ENCODE results near the gene LIG4. TPM values are rescaled to one million over a fixed set of nuclear protein-coding genes. Genes with fewer than 3 reads are reported as not detected.

The LIG4 gene
- total and polyA plus RNA-seq, 9 of the 15 experiments (the other 6 are each of a cell fraction or from before 2014, with no cell fraction given) = 1.5 to 7.8 (median 5.1) TPM

GRCh38 chr13:108215436-108215835, at the start of gene LIG4 (continued):
- TF ChIP-seq POLR2AphosphoS2 (IDR thresholded peaks at IDR 0.05; ENCODE audit: low read length) (no peak), CCAR2 (IDR thresholded peaks at IDR 0.05; ENCODE audit: low read depth, low read length) (no peak), XRCC5 (IDR thresholded peaks at IDR 0.05; ENCODE audit: low read depth, low read length) (no peak), ASH1L (IDR thresholded peaks at IDR 0.05; ENCODE audit: borderline replicate concordance, low read depth, partially characterized antibody) (no peak), NELFE (IDR thresholded peaks at IDR 0.05; ENCODE audit: insufficient read depth, insufficient read length) (no peak), SMARCE1 (IDR thresholded peaks at IDR 0.05) (no peak), HMGN3 (IDR thresholded peaks at IDR 0.05; ENCODE audit: borderline replicate concordance, extremely low read depth, insufficient read length, low read depth, low read length) (peak; percentile 37), SMC3 (conservative IDR thresholded peaks at IDR 0.05; ENCODE audit: insufficient read depth, low read depth, low read length) (no peak), ZNF436 (CRISPR knock-in tag; IDR thresholded peaks at IDR 0.05) (no peak), USF2 (CRISPR knock-in tag; IDR thresholded peaks at IDR 0.05) (no peak), ZNF124 (CRISPR knock-in tag; IDR thresholded peaks at IDR 0.05) (no peak), E2F4 (CRISPR knock-in tag; IDR thresholded peaks at IDR 0.05; ENCODE audit: low read depth) (no peak), NCOA1 (IDR thresholded peaks at IDR 0.05; ENCODE audit: low read depth) (no peak), PRMT5 (CRISPR knock-in tag; IDR thresholded peaks at IDR 0.05) (no peak), THRB (CRISPR knock-in tag; conservative IDR thresholded peaks at IDR 0.05) (no peak), SMARCA5 (IDR thresholded peaks at IDR 0.05) (no peak), GATAD2A (IDR thresholded peaks at IDR 0.05) (no peak), EP400 (IDR thresholded peaks at IDR 0.05) (no peak), NR0B1 (IDR thresholded peaks at IDR 0.05; ENCODE audit: partially characterized antibody) (no peak), PHB2 (IDR thresholded peaks at IDR 0.05; ENCODE audit: low read depth) (no peak), CBFA2T3 (IDR thresholded peaks at IDR 0.05) (no peak), HBP1 (CRISPR knock-in tag; IDR thresholded peaks at IDR 0.05) (no peak), FUS (optimal IDR thresholded peaks at IDR 0.05; ENCODE audit: low read depth, low read length) (no peak), RAD21 (CRISPR knock-in tag; conservative IDR thresholded peaks at IDR 0.05 in 1 of 2, IDR thresholded peaks at IDR 0.05 in 1 of 2) (no peak), ZC3H4 (CRISPR knock-in tag; IDR thresholded peaks at IDR 0.05; ENCODE audit: borderline replicate concordance) (no peak), ZNF507 (tag; conservative IDR thresholded peaks at IDR 0.05) (no peak), SPI1 (IDR thresholded peaks at IDR 0.05; ENCODE audit: borderline replicate concordance, low read depth, low read length) (no peak)
